Hematopoietic multipotent progenitor cell treated with erythropoietin and hydrocortisone succinate and interleukin-3 and kit ligand, for 17 days (in vitro differentiated cells): ENCODE measurements around the gene SPINDOC.
"Not testable (repeated sequence)": the region's sequence is repeated elsewhere in the genome, so short reads cannot be mapped to it uniquely, and the experiment has no call there.

ENCODE experiments used
- DNase-seq: peaks from one replicate; pipeline ENCODE4 v3.0.0-alpha.2; 2015; ENCODE audit warnings: low spot score

SPINDOC gene

GRCh38 chr11:63855975-63856374 is 42.7 kb downstream of the SPINDOC start:
- DNase-seq: no peak

- no peak for DNase-seq
These were observed 45.6 kb downstream of the SPINDOC start for GRCh38 chr11:63858628-63859550.

DNA sequence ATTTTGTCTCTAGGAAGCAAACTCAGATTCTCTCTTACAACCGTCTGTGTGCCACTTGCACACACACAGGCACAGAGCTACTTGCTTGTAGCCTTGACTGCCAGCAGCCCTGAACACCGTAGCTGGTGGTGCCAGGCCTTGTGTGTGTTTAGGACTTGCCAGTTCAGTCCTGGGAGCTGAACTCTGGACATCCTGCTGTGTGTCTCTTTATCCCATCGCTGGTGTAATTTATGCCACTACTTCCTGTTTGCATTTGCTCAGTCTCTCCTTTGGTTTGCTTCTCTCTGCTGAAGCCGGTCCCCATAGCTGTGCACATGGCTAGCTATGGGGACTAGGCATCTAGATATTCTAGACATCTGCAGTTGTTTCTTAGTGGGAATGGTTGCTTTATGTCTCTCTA is 49.7 kb downstream of the SPINDOC start:
- DNase-seq: no peak

DNA sequence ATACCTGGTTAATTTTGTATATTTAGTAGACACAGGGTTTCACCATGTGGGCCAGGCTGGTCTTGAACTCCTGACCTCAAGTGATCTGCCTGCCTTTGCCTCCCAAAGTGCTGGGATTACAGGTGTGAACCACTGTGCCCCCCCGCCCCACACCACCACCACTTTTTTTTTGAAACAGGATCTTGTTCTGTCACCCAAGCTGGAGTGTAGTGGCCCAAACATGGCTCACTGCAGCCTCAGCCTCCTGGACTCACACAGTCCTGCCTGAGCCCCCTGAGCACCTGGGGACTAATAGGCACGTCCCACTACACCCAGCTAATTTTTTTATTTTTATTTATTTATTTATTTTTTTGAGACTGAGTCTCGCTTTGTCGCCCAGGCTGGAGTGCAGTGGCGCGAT is 50.4 kb downstream of the SPINDOC start:
- not testable (repeated sequence) for DNase-seq

GRCh38 chr11:63866211-63866610 is 53.0 kb downstream of the SPINDOC start:
- DNase-seq: no peak

DNA sequence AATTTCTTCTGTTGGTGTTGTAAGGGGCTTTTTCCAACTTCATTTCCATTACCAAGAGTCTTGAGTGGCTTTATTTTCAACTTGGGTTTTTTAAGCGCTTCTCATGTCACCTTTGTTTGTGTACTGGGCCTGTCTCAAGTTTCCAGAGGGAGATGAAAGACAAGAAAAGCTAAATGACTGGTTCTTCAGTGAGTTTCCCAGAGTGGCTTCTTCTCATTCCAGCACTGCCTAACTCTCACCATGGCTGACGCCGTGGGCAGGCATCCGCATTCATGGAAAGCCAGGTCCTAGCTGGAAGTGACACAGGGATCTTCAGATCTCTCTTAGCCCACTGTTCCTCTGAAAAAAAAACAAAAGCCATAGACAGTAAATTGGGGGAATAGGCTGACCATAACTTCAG is 54.3 kb downstream of the SPINDOC start:
- DNase-seq: no peak

DNA sequence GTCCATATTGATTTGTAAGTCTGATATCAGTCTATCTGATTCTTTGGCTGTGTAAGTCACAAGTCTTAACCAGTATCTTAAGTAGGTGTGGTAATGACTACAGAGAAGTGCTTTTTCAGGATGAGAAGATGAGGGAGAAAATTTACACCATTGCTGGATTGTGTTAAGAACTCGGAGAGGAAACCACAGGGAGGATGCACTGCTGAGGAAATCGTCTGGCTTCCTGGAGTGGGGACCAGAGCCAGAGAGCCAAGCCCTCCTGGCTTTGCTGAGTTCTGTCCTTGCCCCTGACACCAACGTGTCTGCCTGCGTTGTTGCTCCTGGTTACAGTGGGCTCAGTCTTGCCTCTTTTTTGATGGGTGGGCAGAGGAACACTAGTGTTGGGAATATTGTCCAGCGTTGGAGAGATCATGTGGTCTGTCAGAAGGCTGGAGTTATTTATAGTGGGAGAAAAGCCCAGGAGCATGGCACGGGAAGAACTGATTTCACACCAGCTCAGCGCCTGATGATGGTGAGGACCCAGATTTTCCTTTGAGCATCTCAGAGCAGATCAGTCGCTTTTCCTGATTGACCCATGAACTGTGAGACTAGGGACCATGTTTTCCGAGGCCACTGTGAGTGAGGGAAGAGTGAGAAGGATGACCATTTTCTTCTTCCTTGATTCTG is 55.3 kb downstream of the SPINDOC start:
- no peak for DNase-seq

DNA sequence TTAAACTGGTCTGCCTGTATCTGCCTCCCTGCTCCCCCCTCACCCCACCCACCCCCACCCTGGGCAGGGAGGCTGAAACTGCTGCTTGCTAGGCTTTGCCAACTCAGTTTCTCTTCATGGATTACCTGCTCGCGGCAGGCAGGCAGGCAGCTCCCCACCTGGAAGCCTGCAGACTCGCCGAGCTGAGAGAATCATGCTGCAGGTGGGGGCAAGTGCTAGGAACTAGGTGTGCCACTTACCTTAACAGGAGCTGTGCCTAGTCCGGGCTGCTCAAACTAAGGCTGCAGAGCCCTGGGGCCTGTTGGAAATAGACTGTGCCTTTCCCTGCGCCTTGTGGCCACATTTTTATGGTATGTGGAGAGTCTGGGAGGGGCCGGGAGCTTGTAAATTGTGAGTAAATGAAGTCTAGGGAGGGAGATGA is 55.9 kb downstream of the SPINDOC start:
- DNase-seq: no peak

DNA sequence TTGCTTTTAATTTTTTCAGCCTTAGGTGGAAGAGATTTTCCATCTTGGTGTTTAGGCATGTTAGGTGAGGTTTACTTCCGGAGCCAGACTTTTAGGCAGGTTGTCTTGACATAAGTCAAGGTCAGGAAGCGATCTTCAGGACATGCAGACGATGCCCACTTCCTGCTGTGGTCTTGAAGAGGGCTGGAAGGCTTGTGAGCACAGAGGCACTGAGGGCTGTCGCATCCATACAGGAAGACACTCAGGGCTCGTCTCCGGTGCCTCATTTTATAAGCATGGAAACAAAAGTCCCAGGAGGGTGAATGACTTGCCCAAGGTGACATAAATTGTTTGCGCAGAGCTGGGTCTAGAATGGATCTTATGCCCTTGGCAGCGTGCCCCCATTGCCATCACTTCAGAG is 56.4 kb downstream of the SPINDOC start:
- DNase-seq: no peak

GRCh38 chr11:63870351-63871140 is 57.3 kb downstream of the SPINDOC start:
- no peak for DNase-seq

DNA sequence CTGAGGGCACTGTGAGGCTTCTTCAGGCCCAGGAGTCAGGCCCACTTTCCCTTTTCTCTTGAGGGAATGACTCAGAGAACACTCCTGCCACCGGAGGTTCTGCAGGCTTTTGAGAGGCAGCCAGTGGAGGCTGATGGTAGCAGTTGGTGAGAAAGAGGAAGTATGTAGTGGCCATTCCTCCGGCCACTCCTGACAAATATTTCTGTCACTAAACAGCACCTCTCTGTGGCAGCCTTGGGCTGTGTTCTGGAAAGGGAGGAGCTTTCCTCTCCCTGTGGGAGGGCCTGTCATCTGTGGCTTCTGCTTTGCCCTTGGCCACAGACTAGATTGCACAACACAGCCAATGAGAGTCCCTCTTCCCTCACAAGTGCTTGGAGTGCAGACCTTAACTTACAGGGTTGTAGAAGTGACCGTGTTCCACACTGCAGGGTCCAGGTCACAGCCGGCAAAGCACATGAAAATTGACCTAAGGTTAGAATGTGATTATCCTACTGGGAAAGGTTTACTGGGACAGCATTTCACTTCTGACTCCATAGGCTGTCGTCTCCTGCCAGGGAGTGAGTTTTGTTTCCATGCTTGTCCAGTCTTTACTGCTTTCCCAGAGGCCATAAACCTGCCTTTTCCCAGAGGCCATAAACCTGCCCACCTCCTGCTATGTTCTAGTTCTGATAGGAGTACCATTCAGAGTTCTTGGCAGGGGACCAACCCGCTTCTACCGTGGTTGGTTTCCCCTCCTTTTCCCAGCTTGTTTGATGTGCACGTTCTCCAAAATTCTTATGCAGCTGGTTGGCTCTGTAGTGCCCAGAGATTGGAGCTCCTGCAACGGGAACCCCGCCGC is 58.9 kb downstream of the SPINDOC start:
- DNase-seq: peak; percentile 42

GRCh38 chr11:63872800-63873197 is 59.5 kb downstream of the SPINDOC start:
- no peak for DNase-seq

DNA sequence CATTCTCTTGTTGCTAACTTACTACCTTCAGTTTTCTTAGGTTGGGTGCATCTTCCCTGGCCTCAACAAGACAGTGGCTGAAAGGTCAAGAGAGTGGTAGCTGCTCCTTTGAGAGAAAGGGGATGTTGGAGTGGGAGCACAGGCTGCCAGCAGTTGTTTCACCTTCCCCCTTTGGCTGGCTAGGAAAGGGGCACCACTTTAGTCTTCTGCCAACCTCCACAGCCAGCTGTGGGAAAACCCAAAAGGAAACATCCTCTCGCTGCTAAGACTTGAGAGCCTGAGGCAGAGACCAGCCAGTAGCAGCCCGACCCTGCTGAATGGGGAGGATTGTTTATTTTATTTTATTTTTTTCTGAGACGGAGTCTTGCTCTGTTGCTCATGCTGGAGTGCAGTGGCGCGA is 60.1 kb downstream of the SPINDOC start:
- DNase-seq: no peak

DNA sequence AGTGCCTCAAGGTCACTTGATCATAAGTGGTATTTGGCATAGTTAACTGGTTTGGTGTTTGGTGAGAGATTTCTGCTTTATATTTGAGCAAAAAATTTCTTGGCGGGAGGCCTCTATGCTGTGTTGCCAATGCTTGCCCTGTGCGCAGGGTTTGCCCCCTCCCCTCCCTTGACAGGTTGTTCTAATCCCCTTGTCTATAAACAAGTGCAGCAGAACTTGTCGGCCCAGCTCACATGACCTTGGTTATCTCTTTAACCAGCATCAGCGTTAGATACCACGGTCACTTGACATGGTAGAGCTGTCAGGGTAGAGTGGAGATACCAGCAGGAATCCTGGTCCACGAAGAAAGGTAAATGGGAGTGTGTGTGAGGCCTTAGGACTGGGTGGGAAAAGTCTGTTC is 61.3 kb downstream of the SPINDOC start:
- DNase-seq: peak; percentile 22

- DNase-seq: no peak
These were observed 62.3 kb downstream of the SPINDOC start for GRCh38 chr11:63875506-63876065.

- DNase-seq: no peak
These were observed 63.4 kb downstream of the SPINDOC start for GRCh38 chr11:63876616-63877015.
